HepG2 (cell line): ENCODE measurements around the gene SAMD8. TPM values are rescaled to one million over a fixed set of nuclear protein-coding genes. Genes with fewer than 3 reads are reported as not detected.

Source experiments
- ATF7-NPFF ChIP-seq: sonication (generic); formaldehyde crosslinking; IDR thresholded peaks from 2 replicates; pipeline ENCODE4 v1.8.1; 2023; ENCODE audit warnings: mild to moderate bottlenecking, low read depth, missing genetic modification reagents, moderate library complexity
- HDAC2 ChIP-seq: sonication (generic); formaldehyde crosslinking; IDR thresholded peaks from 2 replicates; pipeline ENCODE4 v1.4.0; 2020; ENCODE audit warnings: missing genetic modification reagents
- KAT2B ChIP-seq: fragments of 150-350 bp; IDR thresholded peaks from 2 replicates; pipeline ENCODE4 v1.6.1; 2014; ENCODE audit warnings: low read depth, low read length, borderline replicate concordance
- KLF16 ChIP-seq, 2 experiments: sonication (generic) in 1 of 2; formaldehyde crosslinking in 1 of 2; IDR thresholded peaks; 2 replicates each; pipeline versions ENCODE4 v1.6.1 to v1.8.0; 2016 to 2023; ENCODE audit warnings: missing genetic modification reagents in 2 of 2, missing compliant biosample characterization in 1 of 2
- KMT2B ChIP-seq: IDR thresholded peaks from 2 replicates; pipeline ENCODE4 v1.6.1; 2016; ENCODE audit warnings: missing genetic modification reagents, missing compliant biosample characterization
- MTERF4 ChIP-seq: sonication (generic); formaldehyde crosslinking; IDR thresholded peaks from 2 replicates; pipeline ENCODE4 v1.8.0; 2023; ENCODE audit warnings: mild to moderate bottlenecking, missing genetic modification reagents
- TEAD3 ChIP-seq: optimal IDR thresholded peaks from 2 replicates; pipeline ENCODE3; 2016; ENCODE audit warnings: borderline replicate concordance
- ZFY ChIP-seq: sonication (generic); formaldehyde crosslinking; IDR thresholded peaks from 2 replicates; pipeline ENCODE4 v1.4.0; 2020; ENCODE audit warnings: missing genetic modification reagents
- ZNF136 ChIP-seq: sonication (generic); formaldehyde crosslinking; IDR thresholded peaks from 2 replicates; pipeline ENCODE4 v1.8.1; 2022; ENCODE audit warnings: low read depth, mild to moderate bottlenecking, moderate library complexity, missing genetic modification reagents
- ZNF510 ChIP-seq: sonication (generic); formaldehyde crosslinking; IDR thresholded peaks from 2 replicates; pipeline ENCODE4 v1.4.0; 2020; ENCODE audit warnings: low read depth, mild to moderate bottlenecking, missing genetic modification reagents
- ZNF773 ChIP-seq: sonication (generic); formaldehyde crosslinking; IDR thresholded peaks from 2 replicates; pipeline ENCODE4 v1.4.0; 2020; ENCODE audit warnings: missing genetic modification reagents, borderline replicate concordance
- ZNF777 ChIP-seq: sonication (generic); formaldehyde crosslinking; IDR thresholded peaks from 2 replicates; pipeline ENCODE4 v1.4.0; 2020; ENCODE audit warnings: missing genetic modification reagents
- ZSCAN22 ChIP-seq: sonication (generic); formaldehyde crosslinking; IDR thresholded peaks from 2 replicates; pipeline ENCODE4 v1.4.0; 2020; ENCODE audit warnings: mild to moderate bottlenecking, missing genetic modification reagents
- polyA plus RNA-seq, 8 experiments: library from polyadenylated mRNA; depleted of rRNA in 3 of 8; stranded (reverse) in 7 of 8; unstranded in 1 of 8; fragments of >200 nt; fragmentation: Illumina TruSeq in 4 of 8; extraction: Trizol in 4 of 8; gene quantifications; 2 replicates each; pipeline versions ENCODE4 v1.2.1 to v1.2.3, GENCODE V29; 2011 to 2016; ENCODE audit warnings: low read depth in 4 of 8, missing spikeins in 1 of 8, mixed read lengths in 1 of 8; ENCODE audit not compliant: insufficient read depth in 1 of 8
- total RNA-seq, 5 experiments: library from RNA; depleted of rRNA; stranded (reverse); fragments of >200 nt; fragmentation: Illumina TruSeq; extraction: Trizol; gene quantifications; 2 replicates each; pipeline ENCODE4 v1.2.3, GENCODE V29; 2016; ENCODE audit warnings: low read depth in 1 of 5
- TF ChIP-seq, protein P1 (sequence below): sonication (generic); formaldehyde crosslinking; IDR thresholded peaks from 2 replicates; pipeline ENCODE4 v1.8.0; 2022; ENCODE audit warnings: missing genetic modification reagents, low read depth, mild to moderate bottlenecking, borderline replicate concordance
- TF ChIP-seq, protein P2 (sequence below): sonication (generic); formaldehyde crosslinking; IDR thresholded peaks from 2 replicates; pipeline ENCODE4 v1.5.0; 2020; ENCODE audit warnings: mild to moderate bottlenecking, missing genetic modification reagents
- TF ChIP-seq, protein P3 (sequence below): sonication (generic); formaldehyde crosslinking; IDR thresholded peaks from 2 replicates; pipeline ENCODE4 v1.5.0; 2020; ENCODE audit warnings: mild to moderate bottlenecking, missing genetic modification reagents, borderline replicate concordance

The SAMD8 gene
- total and polyA plus RNA-seq, 2 of the 13 experiments (the other 11 are each of a cell fraction or from before 2014, with no cell fraction given): 10.4 to 13.2 TPM

DNA sequence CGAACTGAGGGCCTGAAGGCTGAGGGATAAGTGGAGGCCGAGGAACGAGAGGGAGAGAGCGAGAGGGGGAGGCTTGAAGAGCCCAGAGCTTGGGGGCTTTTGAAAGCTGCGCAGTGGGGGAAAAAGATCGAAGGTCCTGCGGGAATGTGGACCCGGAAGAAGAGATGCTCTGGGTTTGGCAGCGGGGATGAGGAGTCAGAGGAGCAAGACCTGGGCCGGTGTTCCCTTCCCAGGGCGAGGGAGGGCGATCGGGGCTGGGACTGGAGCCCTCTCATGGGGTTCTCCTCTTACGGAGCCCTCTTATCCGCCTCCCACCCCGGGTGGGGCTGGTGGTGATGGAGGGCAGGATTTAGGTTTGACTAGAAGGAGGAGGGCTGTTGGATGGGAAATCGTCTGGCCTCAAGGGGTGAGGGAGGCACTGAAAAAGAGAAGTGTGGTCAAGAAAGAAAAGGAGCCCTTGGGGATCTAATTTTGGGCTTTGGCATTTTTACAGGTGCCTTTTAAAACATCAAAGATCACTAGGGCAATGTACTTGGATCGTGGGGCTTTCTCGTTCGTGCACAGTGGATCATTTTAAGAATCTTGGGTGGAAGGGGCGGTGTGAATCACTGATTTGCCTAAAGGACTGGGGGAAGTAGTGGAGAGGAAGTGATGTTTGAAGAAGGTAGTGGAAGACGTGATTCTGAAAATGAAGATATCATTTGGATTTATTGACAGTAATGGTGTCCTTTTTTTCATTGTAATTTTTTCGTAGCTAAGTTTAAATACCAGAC lies 637 bp downstream of the SAMD8 start (continued):
- TF ChIP-seq, protein P1, sequence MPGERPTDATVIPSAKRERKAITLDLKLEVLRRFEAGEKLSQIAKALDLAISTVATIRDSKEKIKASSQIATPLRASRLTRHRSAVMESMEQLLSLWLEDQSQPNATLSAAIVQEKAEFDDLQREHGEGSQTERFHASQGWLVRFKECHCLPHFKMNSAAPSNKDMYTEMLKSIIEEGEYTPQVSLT: no peak
- TF ChIP-seq ATF7-NPFF (CRISPR knock-in tag) (no peak), ZNF510 (CRISPR knock-in tag) (no peak), ZNF136 (CRISPR knock-in tag) (no peak), KLF16 (CRISPR knock-in tag; IDR thresholded peaks at IDR 0.05) (no peak; a peak in 1 of 4 replicates), ZNF773 (CRISPR knock-in tag) (no peak), MTERF4 (CRISPR knock-in tag) (no peak), ZFY (CRISPR knock-in tag) (no peak), TEAD3 (peak; percentile 60), ZSCAN22 (no peak), ZNF777 (CRISPR knock-in tag) (peak; percentile 78), KAT2B (no peak), KMT2B (CRISPR knock-in tag) (no peak), HDAC2 (CRISPR knock-in tag) (no peak; the same call in 1 of the 2 replicates)
- TF ChIP-seq, protein P2, sequence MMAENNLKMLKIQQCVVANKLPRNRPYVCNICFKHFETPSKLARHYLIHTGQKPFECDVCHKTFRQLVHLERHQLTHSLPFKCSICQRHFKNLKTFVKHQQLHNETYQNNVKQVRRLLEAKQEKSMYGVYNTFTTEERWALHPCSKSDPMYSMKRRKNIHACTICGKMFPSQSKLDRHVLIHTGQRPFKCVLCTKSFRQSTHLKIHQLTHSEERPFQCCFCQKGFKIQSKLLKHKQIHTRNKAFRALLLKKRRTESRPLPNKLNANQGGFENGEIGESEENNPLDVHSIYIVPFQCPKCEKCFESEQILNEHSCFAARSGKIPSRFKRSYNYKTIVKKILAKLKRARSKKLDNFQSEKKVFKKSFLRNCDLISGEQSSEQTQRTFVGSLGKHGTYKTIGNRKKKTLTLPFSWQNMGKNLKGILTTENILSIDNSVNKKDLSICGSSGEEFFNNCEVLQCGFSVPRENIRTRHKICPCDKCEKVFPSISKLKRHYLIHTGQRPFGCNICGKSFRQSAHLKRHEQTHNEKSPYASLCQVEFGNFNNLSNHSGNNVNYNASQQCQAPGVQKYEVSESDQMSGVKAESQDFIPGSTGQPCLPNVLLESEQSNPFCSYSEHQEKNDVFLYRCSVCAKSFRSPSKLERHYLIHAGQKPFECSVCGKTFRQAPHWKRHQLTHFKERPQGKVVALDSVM (CRISPR knock-in tag): peak; percentile 46; the same call in 1 of the 2 replicates
- TF ChIP-seq, protein P3, sequence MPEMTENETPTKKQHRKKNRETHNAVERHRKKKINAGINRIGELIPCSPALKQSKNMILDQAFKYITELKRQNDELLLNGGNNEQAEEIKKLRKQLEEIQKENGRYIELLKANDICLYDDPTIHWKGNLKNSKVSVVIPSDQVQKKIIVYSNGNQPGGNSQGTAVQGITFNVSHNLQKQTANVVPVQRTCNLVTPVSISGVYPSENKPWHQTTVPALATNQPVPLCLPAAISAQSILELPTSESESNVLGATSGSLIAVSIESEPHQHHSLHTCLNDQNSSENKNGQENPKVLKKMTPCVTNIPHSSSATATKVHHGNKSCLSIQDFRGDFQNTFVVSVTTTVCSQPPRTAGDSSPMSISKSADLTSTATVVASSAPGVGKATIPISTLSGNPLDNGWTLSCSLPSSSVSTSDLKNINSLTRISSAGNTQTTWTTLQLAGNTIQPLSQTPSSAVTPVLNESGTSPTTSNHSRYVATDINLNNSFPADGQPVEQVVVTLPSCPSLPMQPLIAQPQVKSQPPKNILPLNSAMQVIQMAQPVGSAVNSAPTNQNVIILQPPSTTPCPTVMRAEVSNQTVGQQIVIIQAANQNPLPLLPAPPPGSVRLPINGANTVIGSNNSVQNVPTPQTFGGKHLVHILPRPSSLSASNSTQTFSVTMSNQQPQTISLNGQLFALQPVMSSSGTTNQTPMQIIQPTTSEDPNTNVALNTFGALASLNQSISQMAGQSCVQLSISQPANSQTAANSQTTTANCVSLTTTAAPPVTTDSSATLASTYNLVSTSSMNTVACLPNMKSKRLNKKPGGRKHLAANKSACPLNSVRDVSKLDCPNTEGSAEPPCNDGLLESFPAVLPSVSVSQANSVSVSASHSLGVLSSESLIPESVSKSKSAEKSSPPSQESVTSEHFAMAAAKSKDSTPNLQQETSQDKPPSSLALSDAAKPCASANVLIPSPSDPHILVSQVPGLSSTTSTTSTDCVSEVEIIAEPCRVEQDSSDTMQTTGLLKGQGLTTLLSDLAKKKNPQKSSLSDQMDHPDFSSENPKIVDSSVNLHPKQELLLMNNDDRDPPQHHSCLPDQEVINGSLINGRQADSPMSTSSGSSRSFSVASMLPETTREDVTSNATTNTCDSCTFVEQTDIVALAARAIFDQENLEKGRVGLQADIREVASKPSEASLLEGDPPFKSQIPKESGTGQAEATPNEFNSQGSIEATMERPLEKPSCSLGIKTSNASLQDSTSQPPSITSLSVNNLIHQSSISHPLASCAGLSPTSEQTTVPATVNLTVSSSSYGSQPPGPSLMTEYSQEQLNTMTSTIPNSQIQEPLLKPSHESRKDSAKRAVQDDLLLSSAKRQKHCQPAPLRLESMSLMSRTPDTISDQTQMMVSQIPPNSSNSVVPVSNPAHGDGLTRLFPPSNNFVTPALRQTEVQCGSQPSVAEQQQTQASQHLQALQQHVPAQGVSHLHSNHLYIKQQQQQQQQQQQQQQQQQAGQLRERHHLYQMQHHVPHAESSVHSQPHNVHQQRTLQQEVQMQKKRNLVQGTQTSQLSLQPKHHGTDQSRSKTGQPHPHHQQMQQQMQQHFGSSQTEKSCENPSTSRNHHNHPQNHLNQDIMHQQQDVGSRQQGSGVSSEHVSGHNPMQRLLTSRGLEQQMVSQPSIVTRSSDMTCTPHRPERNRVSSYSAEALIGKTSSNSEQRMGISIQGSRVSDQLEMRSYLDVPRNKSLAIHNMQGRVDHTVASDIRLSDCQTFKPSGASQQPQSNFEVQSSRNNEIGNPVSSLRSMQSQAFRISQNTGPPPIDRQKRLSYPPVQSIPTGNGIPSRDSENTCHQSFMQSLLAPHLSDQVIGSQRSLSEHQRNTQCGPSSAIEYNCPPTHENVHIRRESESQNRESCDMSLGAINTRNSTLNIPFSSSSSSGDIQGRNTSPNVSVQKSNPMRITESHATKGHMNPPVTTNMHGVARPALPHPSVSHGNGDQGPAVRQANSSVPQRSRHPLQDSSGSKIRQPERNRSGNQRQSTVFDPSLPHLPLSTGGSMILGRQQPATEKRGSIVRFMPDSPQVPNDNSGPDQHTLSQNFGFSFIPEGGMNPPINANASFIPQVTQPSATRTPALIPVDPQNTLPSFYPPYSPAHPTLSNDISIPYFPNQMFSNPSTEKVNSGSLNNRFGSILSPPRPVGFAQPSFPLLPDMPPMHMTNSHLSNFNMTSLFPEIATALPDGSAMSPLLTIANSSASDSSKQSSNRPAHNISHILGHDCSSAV (CRISPR knock-in tag): no peak
